GM21717 (cell line): Measurements from ENCODE around the gene TBCE.

Source experiments
- ATAC-seq: cut with Tn5 transposase; IDR thresholded peaks from one replicate; pipeline ENCODE4 v1.9.1; 2021; ENCODE audit warnings: mild to moderate bottlenecking, moderate library complexity; ENCODE audit not compliant: unreplicated experiment

Gene TBCE

GRCh38 chr1:235409042-235409820 lies 42.0 kb downstream of the TBCE start:
- no peak for ATAC-seq

DNA sequence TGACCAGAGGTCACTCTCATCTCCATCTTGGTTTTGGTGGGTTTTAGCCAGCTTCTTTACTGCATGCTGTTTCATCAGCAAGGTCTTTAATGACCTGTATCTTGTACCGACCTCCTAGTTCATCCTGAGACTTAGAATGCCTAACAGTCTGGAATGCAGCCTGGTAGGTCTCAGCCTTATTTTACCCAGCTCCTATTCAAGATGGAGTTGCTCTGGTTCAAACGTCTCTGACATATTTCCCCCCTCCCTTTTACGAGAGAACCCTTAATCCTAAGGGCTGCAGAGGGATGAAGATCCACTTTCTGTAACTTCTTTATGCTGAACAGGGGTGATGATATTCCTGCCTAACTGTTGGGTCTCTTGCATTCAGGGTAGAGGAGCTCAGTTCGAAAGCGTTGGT lies 43.2 kb downstream of the TBCE start:
- ATAC-seq, result no peak

DNA sequence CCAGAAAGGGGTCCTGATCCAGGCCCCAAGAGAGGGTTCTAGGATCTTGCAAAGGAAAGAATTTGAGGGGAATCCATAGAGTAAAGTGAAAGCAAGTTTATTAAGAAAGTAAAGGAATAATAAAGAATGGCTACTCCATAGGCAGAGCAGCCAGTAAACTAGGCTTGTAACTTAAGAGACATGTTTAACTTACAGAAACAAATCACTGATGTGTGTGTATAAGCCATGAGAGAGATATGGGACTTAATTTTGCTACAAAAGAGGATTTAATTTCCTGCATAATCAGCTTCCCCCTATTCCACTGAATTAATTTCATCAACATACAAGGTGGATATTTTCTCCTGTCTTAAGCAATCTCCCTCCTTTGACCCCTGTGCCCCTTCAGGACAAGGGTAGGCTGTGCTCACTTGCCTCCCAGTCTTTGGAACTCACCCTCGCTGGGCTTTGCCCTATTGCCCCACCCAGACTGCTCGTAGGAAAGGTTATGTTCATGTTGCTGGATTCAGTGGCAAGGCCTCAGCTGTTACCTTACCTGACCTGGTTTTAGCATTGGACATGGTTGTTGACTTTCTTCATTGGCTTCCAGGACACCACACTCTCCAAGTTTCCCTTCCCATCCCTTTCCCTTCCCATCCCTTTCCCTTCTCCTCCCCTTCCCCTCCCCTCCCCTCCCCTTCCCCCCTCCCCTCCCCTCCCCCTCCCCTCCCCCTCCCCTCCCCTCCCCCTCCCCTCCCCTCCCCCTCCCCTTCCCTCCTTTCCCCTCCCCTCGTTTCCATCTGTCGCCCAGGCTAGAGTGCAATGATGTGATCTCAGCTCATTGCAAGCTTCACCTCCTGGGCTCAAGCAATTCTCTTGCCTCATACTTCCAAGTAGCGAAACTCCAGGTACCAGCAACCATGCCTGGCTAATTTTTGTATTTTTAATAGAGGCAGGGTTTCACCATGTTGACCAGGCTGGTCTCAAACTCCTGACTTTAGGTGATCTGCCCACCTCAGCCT lies 44.6 kb downstream of the TBCE start:
- ATAC-seq, result no peak

DNA sequence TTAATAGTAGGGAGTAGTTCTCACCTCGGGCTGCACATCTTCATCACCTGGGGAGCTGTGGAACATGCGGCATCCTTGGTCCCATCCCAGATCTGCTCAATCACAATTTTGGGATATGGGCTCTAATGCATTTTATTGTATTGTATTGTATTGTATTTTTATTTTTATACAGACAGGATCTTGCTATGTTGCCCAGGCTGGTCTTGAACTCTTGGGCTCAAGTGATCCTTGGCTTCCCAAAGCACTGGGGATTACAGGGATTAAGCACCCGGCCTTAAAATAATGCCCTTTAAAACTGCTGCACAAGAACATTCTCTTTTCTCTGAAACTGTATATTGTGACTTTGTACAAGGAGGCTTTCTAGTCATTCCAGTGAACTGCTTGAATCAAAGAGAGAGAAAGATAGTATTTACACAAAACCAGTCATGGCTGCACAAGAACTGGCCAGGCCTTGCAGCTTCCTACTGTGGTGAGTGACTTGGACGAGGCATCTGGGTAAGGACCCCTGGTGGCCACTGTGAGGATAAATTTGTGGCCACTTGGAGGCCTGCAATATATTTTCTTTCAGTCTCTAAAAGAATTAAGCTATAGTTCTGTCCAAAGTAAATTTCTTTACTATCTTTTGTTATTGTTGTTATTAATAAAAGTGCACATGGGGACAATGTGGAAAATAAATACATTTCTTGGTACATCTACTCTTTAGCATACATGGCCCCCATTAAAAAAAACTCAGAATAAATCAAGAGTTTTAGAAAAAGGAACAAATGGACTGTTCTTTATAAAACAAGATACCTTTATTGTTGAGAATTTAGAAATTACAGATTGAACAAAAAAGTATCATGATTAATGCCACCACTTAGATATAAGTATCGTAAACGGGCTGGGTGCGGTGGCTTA lies 48.0 kb downstream of the TBCE start:
- ATAC-seq, result no peak

DNA sequence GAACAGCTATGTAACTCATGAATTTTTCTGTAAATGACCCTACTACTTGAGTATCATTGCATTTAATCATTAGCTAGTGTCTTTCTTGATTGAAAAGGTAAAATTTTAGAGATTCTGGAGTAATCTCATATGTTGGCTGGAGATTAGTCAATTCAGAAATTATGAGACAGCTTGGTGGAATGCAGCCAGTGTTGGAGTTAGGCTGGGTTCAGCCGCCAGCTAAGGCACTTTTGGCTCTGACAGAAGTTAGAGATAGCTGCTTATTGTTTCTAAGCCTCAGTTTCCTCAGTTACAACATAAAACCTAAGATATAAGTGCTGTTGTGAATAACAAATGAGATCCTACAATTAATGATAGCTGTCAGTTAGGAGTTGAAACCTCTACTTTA lies 49.4 kb downstream of the TBCE start:
- ATAC-seq, result no peak

DNA sequence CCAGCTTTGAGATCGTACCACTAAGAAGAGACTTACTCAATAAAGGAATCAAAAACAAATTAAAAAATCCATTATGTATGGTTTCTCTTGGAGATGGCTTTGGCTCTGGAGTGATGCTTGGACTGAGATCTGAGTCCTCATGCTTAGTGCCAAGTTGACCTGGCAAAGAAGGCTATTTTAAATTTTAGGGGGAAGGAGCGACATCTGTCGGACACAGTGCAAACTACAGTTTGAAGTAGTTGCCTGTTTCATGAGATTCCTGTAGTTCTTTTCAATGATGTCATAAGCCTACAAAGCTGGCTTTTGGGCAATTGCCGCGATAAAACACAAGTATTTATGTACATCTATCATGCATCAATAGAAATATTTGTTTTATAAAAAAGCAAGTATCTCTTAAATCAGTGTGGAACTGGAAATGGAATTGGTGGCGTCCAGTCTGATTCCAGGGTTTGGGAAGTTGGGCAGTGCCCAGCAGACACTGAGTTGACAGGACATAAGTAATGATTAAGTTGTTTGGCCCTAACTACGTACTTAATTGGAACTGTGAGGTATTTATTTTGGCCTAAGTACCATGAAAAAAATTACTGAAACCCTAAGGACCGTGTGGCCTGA lies 50.0 kb downstream of the TBCE start:
- no peak for ATAC-seq

DNA sequence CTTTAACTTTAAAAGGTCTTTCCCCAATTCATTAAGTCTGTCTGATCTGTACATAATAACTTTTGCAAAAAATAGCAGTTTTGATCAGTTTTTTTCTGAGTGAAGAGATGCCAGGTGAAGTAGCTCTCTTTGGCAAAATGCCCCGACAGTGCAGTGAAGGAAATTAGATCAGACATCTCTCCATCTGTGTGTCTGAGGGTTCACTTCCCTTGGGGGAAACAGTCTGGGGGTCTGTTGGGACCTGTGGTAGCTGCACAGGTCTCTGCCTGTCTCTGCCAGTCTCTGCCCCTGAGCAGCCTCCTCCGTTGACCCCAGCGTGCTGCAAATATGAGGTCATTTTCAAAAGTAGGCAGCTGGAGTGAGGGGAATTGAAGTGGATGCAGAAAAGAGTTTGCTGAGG lies 54.5 kb downstream of the TBCE start:
- ATAC-seq, result no peak

GRCh38 chr1:235423214-235423652 lies 56.0 kb downstream of the TBCE start:
- peak; percentile 35 for ATAC-seq

- no peak for ATAC-seq
These were observed 56.9 kb downstream of the TBCE start for GRCh38 chr1:235424092-235424491.

GRCh38 chr1:235425357-235425756 lies 58.1 kb downstream of the TBCE start:
- no peak for ATAC-seq

DNA sequence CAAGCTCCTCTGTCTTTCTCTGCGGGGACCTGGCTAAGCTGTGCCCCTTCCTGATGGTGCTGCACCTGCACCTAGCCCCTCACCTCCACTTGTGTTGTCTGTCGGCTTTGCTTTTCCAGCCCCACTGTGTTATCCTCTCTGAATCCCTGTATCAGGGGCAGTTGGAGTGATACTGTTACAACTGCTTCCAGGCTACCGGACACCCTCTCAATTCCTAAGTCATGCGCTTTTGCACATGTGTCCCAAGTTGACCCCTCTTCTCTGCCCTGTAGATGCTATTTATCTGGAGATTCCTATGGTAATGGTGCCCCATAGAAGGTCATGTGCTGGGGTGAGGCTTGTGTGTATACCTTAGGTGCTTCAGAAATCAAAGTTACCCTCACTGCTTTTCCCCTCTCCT lies 58.9 kb downstream of the TBCE start:
- no peak for ATAC-seq

- no peak for ATAC-seq
These were observed 59.5 kb downstream of the TBCE start for GRCh38 chr1:235426680-235427079.

GRCh38 chr1:235427447-235427846 lies 60.2 kb downstream of the TBCE start:
- ATAC-seq, result no peak

- no peak for ATAC-seq
These were observed 61.9 kb downstream of the TBCE start for GRCh38 chr1:235429143-235429542.

GRCh38 chr1:235430991-235431390 lies 63.8 kb downstream of the TBCE start:
- ATAC-seq, result no peak

GRCh38 chr1:235434001-235434400 lies 66.8 kb downstream of the TBCE start:
- no peak for ATAC-seq

GRCh38 chr1:235441159-235441685 lies 74.0 kb downstream of the TBCE start:
- ATAC-seq, result no peak

DNA sequence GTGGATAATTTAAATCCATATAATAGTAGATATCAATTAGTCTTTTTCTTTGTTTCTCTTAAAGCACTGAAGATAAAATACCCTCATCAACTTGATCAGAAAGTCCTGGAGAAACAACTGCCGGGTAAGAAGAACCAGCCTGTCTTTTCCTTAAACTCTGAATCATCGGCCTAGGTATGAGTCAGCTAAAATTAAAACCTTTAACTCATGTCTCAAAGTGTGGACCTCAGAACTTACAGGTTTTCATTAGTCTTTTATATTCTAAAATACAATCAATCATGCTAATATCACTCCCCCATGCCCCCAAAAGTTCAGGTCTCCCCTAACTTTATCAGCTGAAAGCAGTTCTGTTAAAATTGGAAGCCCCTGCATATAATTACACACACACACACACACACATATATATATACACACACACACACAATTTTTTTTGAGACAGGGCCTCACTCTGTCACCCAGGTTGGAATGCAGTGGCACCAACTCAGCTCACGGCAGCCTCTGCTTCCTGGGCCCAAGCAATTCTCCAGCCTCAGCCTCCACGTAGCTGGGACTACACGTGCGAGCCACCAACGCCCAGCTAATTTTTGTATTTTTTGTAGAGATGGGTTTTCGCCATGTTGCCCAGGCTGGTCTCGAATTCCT lies 75.7 kb downstream of the TBCE start:
- no peak for ATAC-seq

DNA sequence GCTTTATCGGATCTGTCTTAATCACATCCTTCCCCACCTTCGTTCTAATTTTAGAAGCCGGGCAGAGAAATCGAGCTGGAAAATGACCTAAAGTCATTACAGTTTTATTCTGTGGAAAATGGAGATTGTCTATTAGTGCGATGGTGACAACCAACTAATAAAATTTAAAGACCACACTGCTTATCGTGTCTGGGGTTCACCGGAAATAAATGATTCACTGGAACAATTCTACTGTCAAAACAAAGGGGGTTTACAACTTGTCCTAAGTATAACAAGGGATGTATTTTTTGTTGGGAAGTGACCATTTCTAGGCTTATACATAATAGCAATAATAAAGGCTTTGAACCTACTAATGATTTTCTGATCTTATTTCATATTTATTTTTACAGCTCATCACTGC lies 81.4 kb downstream of the TBCE start:
- ATAC-seq, result no peak

- no peak for ATAC-seq
These were observed 83.2 kb downstream of the TBCE start for GRCh38 chr1:235450433-235450832.
